KMS-11 (cell line): ENCODE results near the gene PRUNE2.

Experiments used
- H2AFZ ChIP-seq: fragments of 200-600 bp; sonication (generic); 2 replicates; pipeline ENCODE4 v1.6.1; 2016; ENCODE audit warnings: antibody characterized with exemption, mixed run types, low read depth
- H3K27ac ChIP-seq: fragments of 200-600 bp; sonication (generic); 2 replicates; pipeline ENCODE4 v1.6.1; 2016; ENCODE audit warnings: mild to moderate bottlenecking, mixed run types
- H3K27me3 ChIP-seq: fragments of 200-600 bp; sonication (generic); 2 replicates; pipeline ENCODE4 v1.6.1; 2017; ENCODE audit warnings: mild to moderate bottlenecking, low read depth, mixed run types, moderate library complexity; ENCODE audit not compliant: insufficient read depth
- H3K36me3 ChIP-seq: fragments of 200-600 bp; sonication (generic); 2 replicates; pipeline ENCODE4 v1.6.1; 2017; ENCODE audit warnings: mild to moderate bottlenecking, mixed run types; ENCODE audit not compliant: insufficient read depth
- H3K4me1 ChIP-seq: fragments of 200-600 bp; sonication (generic); 2 replicates; pipeline ENCODE4 v1.6.1; 2016; ENCODE audit warnings: mild to moderate bottlenecking, low read depth, mixed run types; ENCODE audit not compliant: poor library complexity, severe bottlenecking
- H3K4me2 ChIP-seq: fragments of 200-600 bp; sonication (generic); 2 replicates; pipeline ENCODE4 v1.7.0; 2016; ENCODE audit warnings: mild to moderate bottlenecking, mixed run types
- H3K4me3 ChIP-seq: fragments of 200-600 bp; sonication (generic); IDR thresholded peaks from 2 replicates; pipeline ENCODE4 v1.6.1; 2017; ENCODE audit warnings: low read depth, low read length, mixed read lengths; ENCODE audit not compliant: insufficient read depth
- H3K79me2 ChIP-seq: fragments of 200-600 bp; sonication (generic); 2 replicates; pipeline ENCODE4 v1.6.1; 2016; ENCODE audit warnings: low read depth, mixed run types; ENCODE audit not compliant: insufficient read depth
- H3K9ac ChIP-seq: fragments of 200-600 bp; sonication (generic); 2 replicates; pipeline ENCODE4 v1.6.1; 2016; ENCODE audit warnings: mild to moderate bottlenecking, mixed run types
- H4K20me1 ChIP-seq: fragments of 200-600 bp; sonication (generic); 2 replicates; pipeline ENCODE4 v1.6.1; 2016; ENCODE audit warnings: mild to moderate bottlenecking, mixed run types; ENCODE audit not compliant: insufficient read depth
- TF ChIP-seq, protein P1 (sequence below): fragments of 200-600 bp; sonication (generic); conservative IDR thresholded peaks from 2 replicates; pipeline ENCODE4 v1.6.1; 2017; ENCODE audit warnings: low read depth, mild to moderate bottlenecking, antibody characterized with exemption, low read length, moderate library complexity, mixed read lengths

PRUNE2 gene

GRCh38 chr9:76913467-76913866 is 7.6 kb upstream of the PRUNE2 start:
- no peaks in the 10 kb centered on the region for H3K4me1 ChIP-seq
- no peak overlapping the region for H3K4me2 ChIP-seq
- no peaks in the 10 kb centered on the region for H3K27me3 ChIP-seq
- no peaks in the 10 kb centered on the region for H3K36me3 ChIP-seq
- no peak overlapping the region for H3K4me3 ChIP-seq
- H4K20me1 ChIP-seq, result no peaks in the 10 kb centered on the region
- H2AFZ ChIP-seq, result no peak overlapping the region
- TF ChIP-seq, protein P1, sequence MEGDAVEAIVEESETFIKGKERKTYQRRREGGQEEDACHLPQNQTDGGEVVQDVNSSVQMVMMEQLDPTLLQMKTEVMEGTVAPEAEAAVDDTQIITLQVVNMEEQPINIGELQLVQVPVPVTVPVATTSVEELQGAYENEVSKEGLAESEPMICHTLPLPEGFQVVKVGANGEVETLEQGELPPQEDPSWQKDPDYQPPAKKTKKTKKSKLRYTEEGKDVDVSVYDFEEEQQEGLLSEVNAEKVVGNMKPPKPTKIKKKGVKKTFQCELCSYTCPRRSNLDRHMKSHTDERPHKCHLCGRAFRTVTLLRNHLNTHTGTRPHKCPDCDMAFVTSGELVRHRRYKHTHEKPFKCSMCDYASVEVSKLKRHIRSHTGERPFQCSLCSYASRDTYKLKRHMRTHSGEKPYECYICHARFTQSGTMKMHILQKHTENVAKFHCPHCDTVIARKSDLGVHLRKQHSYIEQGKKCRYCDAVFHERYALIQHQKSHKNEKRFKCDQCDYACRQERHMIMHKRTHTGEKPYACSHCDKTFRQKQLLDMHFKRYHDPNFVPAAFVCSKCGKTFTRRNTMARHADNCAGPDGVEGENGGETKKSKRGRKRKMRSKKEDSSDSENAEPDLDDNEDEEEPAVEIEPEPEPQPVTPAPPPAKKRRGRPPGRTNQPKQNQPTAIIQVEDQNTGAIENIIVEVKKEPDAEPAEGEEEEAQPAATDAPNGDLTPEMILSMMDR, result no peak
- H3K79me2 ChIP-seq, result no peaks in the 10 kb centered on the region
- no peak overlapping the region for H3K27ac ChIP-seq
- no peak overlapping the region for H3K9ac ChIP-seq

- Histone ChIP-seq H3K27ac (no peak overlapping the region), H3K27me3 (no peaks in the 10 kb centered on the region), H3K9ac (no peak overlapping the region), H3K36me3 (no peaks in the 10 kb centered on the region), H3K4me3 (no peak overlapping the region), H3K4me1 (no peaks in the 10 kb centered on the region), H3K4me2 (no peak overlapping the region), H2AFZ (no peak overlapping the region), H4K20me1 (no peaks in the 10 kb centered on the region), H3K79me2 (no peaks in the 10 kb centered on the region)
- TF ChIP-seq, protein P1, result no peak
Observed at GRCh38 chr9:76912636-76913275, 6.8 kb upstream of the PRUNE2 start.

DNA sequence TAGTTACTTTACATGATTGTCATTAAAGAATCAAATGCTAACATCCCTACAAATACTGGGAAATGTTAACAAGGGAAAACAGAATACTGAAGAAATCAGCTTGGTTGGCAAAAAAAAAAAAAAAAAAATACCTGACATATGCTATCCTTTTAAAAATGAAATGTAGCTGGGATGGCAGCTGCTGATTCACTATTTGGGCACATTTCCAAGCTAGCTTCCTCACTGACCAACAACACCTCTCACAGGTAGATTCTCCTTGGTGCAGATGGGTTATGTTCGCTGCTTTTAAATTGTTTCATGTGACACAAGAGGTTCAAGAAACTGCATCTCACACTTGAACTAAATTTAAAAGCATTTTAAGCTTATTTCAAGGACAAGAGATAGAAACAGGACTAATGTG is 6.1 kb upstream of the PRUNE2 start:
- H3K27ac ChIP-seq, result no peak overlapping the region
- H3K4me1 ChIP-seq, result no peaks in the 10 kb centered on the region
- H3K4me3 ChIP-seq, result no peak overlapping the region
- H3K4me2 ChIP-seq, result no peak overlapping the region
- H3K36me3 ChIP-seq, result no peaks in the 10 kb centered on the region
- no peaks in the 10 kb centered on the region for H4K20me1 ChIP-seq
- H3K27me3 ChIP-seq, result no peaks in the 10 kb centered on the region
- no peak overlapping the region for H2AFZ ChIP-seq
- TF ChIP-seq, protein P1, result no peak
- H3K79me2 ChIP-seq, result no peaks in the 10 kb centered on the region
- no peak overlapping the region for H3K9ac ChIP-seq

DNA sequence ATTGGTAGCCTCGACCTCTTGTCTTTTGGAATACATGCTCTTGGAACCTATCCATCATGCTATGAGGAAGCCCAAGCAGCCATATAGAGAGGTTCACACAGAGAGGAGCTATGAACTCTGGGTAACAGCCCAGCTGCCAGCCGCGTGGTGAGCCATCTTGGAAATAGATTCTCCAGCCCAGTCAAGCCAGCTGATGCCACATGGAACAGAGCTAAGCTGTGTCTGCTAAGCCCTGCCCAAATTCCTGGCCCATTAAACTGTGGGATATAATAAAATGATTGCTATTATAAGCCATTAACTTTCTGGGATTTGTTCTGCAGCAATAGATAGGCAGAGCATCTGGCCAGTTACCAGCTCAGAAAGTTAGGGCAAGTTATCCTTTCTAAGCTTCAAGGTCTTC is 4.9 kb upstream of the PRUNE2 start:
- no peaks in the 10 kb centered on the region for H4K20me1 ChIP-seq
- H2AFZ ChIP-seq, result no peak overlapping the region
- no peak overlapping the region for H3K9ac ChIP-seq
- no peaks in the 10 kb centered on the region for H3K79me2 ChIP-seq
- H3K27me3 ChIP-seq, result no peaks in the 10 kb centered on the region
- TF ChIP-seq, protein P1, result no peak
- H3K4me2 ChIP-seq, result no peak overlapping the region
- no peaks in the 10 kb centered on the region for H3K4me1 ChIP-seq
- no peak overlapping the region for H3K27ac ChIP-seq
- H3K36me3 ChIP-seq, result no peaks in the 10 kb centered on the region
- no peak overlapping the region for H3K4me3 ChIP-seq
